ENCODE measurements around the gene LRRC74A. TPM values are rescaled to one million over a fixed set of nuclear protein-coding genes. Genes with fewer than 3 reads are reported as not detected.

LRRC74A gene
- total and polyA plus RNA-seq, 2 donors (not counting 3 experiments of a cell fraction or from before 2014, with no cell fraction given): not detected

GRCh38 chr14:76834241-76834661 is 8.0 kb downstream of the LRRC74A start:
- DNase-seq (ENCODE audit: low read depth, low spot score): no peak
- H3K9ac ChIP-seq (replicated peaks; ENCODE audit: extremely low read depth, insufficient read depth, low read length): no peak overlapping the region
- no peaks in the 10 kb centered on the region for H4K20me1 ChIP-seq (replicated peaks; ENCODE audit: control insufficient read depth, extremely low read depth, insufficient read depth, low read length)
- peaks cover 7 to 8% of the 10 kb centered on the region in 2 experiments for H3K27me3 ChIP-seq (ENCODE audit: control insufficient read depth in 2 of 2, insufficient read depth in 2 of 2, low read length in 2 of 2)
- no peaks in the 10 kb centered on the region for H3K9me3 ChIP-seq (replicated peaks; ENCODE audit: control insufficient read depth, insufficient read depth, low read length)
- FAIRE-seq: no peak
- no peak overlapping the region for H3K4me2 ChIP-seq (ENCODE audit: insufficient read depth, low read length)
- no peaks in the 10 kb centered on the region for H3K79me2 ChIP-seq (ENCODE audit: control insufficient read depth, insufficient read depth, low read length)
- dilution Hi-C loops (cut with MboI; ENCODE audit: extremely low pct_ligation_motif_present, low sequenced_read_pairs): no loop called here
- ChIA-PET POLR2A (no interaction called here), CTCF (interaction anchor here (1.7 kb wide), 1 partner anchor 49 kb away, joined by 3 read pairs; no protein-coding TSS in a partner anchor)
- BruUV-seq (replicated peaks): no TSS peak
- no peak overlapping the region for H3K27ac ChIP-seq (ENCODE audit: insufficient read depth, low read depth, low read length)
- intact Hi-C loops (cut with micrococcal nuclease): no loop called here
- no peak overlapping the region for H3K4me3 ChIP-seq (replicated peaks in 1 of 3; ENCODE audit: insufficient read depth in 1 of 3, low read depth in 1 of 3, low read length in 3 of 3)
- H2AFZ ChIP-seq (ENCODE audit: low read depth, low read length): no peak overlapping the region
- H3K4me1 ChIP-seq (ENCODE audit: control insufficient read depth, extremely low read depth, insufficient read depth, low read length): no peaks in the 10 kb centered on the region
- H3K36me3 ChIP-seq (ENCODE audit: control insufficient read depth in 2 of 2, extremely low read depth in 1 of 2, insufficient read depth in 2 of 2, low read length in 2 of 2): no peaks in the 10 kb centered on the region
- H3K9me1 ChIP-seq (replicated peaks; ENCODE audit: control insufficient read depth, extremely low read depth, insufficient read depth, low read length): no peaks in the 10 kb centered on the region
- TF ChIP-seq CTCF (IDR thresholded peaks at IDR 0.05; ENCODE audit: extremely low read depth in 1 of 2, insufficient read depth in 1 of 2, low read depth in 1 of 2, low read length in 2 of 2): no peak
- TF ChIP-seq FOS (IDR thresholded peaks at IDR 0.05; ENCODE audit: borderline replicate concordance, insufficient read depth, low read length): no peak
- TF ChIP-seq, protein P1, sequence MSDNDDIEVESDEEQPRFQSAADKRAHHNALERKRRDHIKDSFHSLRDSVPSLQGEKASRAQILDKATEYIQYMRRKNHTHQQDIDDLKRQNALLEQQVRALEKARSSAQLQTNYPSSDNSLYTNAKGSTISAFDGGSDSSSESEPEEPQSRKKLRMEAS (IDR thresholded peaks at IDR 0.05; ENCODE audit: insufficient read depth, insufficient read length): no peak
- TF ChIP-seq GATA2 (IDR thresholded peaks at IDR 0.05; ENCODE audit: insufficient read depth, insufficient read length, low read depth, low read length): no peak
- TF ChIP-seq JUN (IDR thresholded peaks at IDR 0.05; ENCODE audit: borderline replicate concordance, insufficient read depth, insufficient read length, low read depth): no peak
- TF ChIP-seq POLR2A (IDR thresholded peaks at IDR 0.05; ENCODE audit: low read depth, low read length): no peak

Measured in endothelial cell of umbilical vein (primary cell).